A673 (cell line): ENCODE results near the gene TMA7B.

Experiments used
- CTCF ChIP-seq: fragments of 300-800, 200-600 bp; sonication (generic); conservative IDR thresholded peaks from 2 replicates; pipeline ENCODE4 v1.5.1; 2017; ENCODE audit warnings: low read depth, mild to moderate bottlenecking, antibody characterized with exemption, low read length, moderate library complexity, mixed read lengths
- EZH2 ChIP-seq: fragments of 200-600 bp; sonication (generic); IDR thresholded peaks from 2 replicates; pipeline ENCODE4 v1.6.1; 2017; ENCODE audit warnings: borderline replicate concordance, low read depth, mild to moderate bottlenecking, mixed read lengths, antibody characterized with exemption, low read length; ENCODE audit not compliant: poor library complexity, severe bottlenecking

GRCh38 chr22:40000171-40000570 is 40.0 kb downstream of the TMA7B start:
- no peak for TF ChIP-seq CTCF
- no peak for TF ChIP-seq EZH2
